GM21576 (cell line): ENCODE measurements around the gene PTPRC.

Source experiments
- ATAC-seq: cut with Tn5 transposase; IDR thresholded peaks from one replicate; pipeline ENCODE4 v1.9.1; 2021; ENCODE audit warnings: mild to moderate bottlenecking, moderate library complexity; ENCODE audit not compliant: unreplicated experiment

Gene PTPRC

GRCh38 chr1:198700016-198700392 lies 61.2 kb downstream of the PTPRC start:
- no peak for ATAC-seq

- ATAC-seq = no peak
These were observed 61.6 kb downstream of the PTPRC start for GRCh38 chr1:198700396-198700795.

- ATAC-seq = no peak
These were observed 62.4 kb downstream of the PTPRC start for GRCh38 chr1:198701250-198701649.

- ATAC-seq = no peak
These were observed 63.1 kb downstream of the PTPRC start for GRCh38 chr1:198701766-198702539.

- ATAC-seq = no peak
These were observed 70.1 kb downstream of the PTPRC start for GRCh38 chr1:198708761-198709525.

- no peak for ATAC-seq
These were observed 73.0 kb downstream of the PTPRC start for GRCh38 chr1:198711837-198712236.

GRCh38 chr1:198713081-198713480 lies 74.2 kb downstream of the PTPRC start:
- no peak for ATAC-seq

GRCh38 chr1:198714271-198714670 lies 75.4 kb downstream of the PTPRC start:
- ATAC-seq = no peak

GRCh38 chr1:198716051-198716450 lies 77.2 kb downstream of the PTPRC start:
- ATAC-seq = no peak

GRCh38 chr1:198717510-198717909 lies 78.7 kb downstream of the PTPRC start:
- no peak for ATAC-seq

- no peak for ATAC-seq
These were observed 84.3 kb downstream of the PTPRC start for GRCh38 chr1:198723127-198723526.

- ATAC-seq = no peak
These were observed 86.2 kb downstream of the PTPRC start for GRCh38 chr1:198725090-198725489.

GRCh38 chr1:198726455-198726854 lies 87.6 kb downstream of the PTPRC start:
- no peak for ATAC-seq

- ATAC-seq = no peak
These were observed 90.5 kb downstream of the PTPRC start for GRCh38 chr1:198729195-198729863.

- no peak for ATAC-seq
These were observed 92.1 kb downstream of the PTPRC start for GRCh38 chr1:198730952-198731351.

GRCh38 chr1:198734323-198735008 lies 95.6 kb downstream of the PTPRC start:
- ATAC-seq = peak; percentile 86

- no peak for ATAC-seq
These were observed 102.9 kb downstream of the PTPRC start for GRCh38 chr1:198741744-198742143.

- no peak for ATAC-seq
These were observed 108.3 kb downstream of the PTPRC start for GRCh38 chr1:198747127-198747526.

- ATAC-seq = no peak
These were observed 110.4 kb downstream of the PTPRC start for GRCh38 chr1:198749279-198749678.

- no peak for ATAC-seq
These were observed 111.2 kb downstream of the PTPRC start for GRCh38 chr1:198750081-198750480.

GRCh38 chr1:198751741-198752140 lies 112.9 kb downstream of the PTPRC start:
- no peak for ATAC-seq
